ENCODE data around the gene EZR. TPM values are rescaled to one million over a fixed set of nuclear protein-coding genes. Genes with fewer than 3 reads are reported as not detected.
"Not testable (repeated sequence)": the region's sequence is repeated elsewhere in the genome, so short reads cannot be mapped to it uniquely, and the experiment has no call there.

Gene EZR
- total RNA-seq, 1 donor, result 89.4 TPM

DNA sequence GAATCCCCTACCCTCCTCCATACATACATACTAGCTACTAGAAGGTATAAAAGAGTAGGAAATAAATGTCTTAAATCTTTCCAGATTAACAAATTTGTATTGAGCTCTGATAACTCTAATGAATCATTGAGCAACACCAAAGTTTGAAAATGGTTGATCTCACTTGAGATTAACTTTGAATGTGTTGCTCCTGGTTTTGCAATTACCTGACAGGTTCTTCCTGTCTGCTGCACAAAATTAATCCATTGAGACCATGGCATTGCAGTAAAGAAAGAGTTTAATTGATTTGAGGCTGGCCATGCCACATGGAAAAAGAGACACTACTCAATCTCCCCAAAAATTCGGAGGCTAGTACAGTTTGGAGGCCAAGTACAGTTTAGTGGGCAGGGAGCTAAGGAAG lies 21.3 kb upstream of the EZR start:
- Histone ChIP-seq H3K27ac (ENCODE audit: low read depth, low read length) (no peak overlapping the region), H3K4me1 (ENCODE audit: insufficient read depth, low read length) (no peaks in the 10 kb centered on the region), H3K36me3 (ENCODE audit: insufficient read depth, low read length) (no peaks in the 10 kb centered on the region), H3K4me3 (ENCODE audit: insufficient read depth, low read length) (no peak overlapping the region), H3K79me2 (ENCODE audit: insufficient read depth, low read length) (no peaks in the 10 kb centered on the region), H4K20me1 (ENCODE audit: insufficient read depth, low read length) (no peaks in the 10 kb centered on the region), H3K27me3 (ENCODE audit: insufficient read depth, low read length) (no peaks in the 10 kb centered on the region), H3K4me2 (ENCODE audit: insufficient read depth, low read length) (no peak overlapping the region), H2AFZ (ENCODE audit: low read length) (no peak overlapping the region), H3K9me3 (ENCODE audit: low read depth, low read length) (no peaks in the 10 kb centered on the region)
- TF ChIP-seq, protein P1, sequence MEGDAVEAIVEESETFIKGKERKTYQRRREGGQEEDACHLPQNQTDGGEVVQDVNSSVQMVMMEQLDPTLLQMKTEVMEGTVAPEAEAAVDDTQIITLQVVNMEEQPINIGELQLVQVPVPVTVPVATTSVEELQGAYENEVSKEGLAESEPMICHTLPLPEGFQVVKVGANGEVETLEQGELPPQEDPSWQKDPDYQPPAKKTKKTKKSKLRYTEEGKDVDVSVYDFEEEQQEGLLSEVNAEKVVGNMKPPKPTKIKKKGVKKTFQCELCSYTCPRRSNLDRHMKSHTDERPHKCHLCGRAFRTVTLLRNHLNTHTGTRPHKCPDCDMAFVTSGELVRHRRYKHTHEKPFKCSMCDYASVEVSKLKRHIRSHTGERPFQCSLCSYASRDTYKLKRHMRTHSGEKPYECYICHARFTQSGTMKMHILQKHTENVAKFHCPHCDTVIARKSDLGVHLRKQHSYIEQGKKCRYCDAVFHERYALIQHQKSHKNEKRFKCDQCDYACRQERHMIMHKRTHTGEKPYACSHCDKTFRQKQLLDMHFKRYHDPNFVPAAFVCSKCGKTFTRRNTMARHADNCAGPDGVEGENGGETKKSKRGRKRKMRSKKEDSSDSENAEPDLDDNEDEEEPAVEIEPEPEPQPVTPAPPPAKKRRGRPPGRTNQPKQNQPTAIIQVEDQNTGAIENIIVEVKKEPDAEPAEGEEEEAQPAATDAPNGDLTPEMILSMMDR (IDR thresholded peaks at IDR 0.05; ENCODE audit: extremely low read depth, low read depth, low read length), result no peak
- DNase-seq (ENCODE audit: insufficient read length, low spot score, missing footprints), result no peak

DNA sequence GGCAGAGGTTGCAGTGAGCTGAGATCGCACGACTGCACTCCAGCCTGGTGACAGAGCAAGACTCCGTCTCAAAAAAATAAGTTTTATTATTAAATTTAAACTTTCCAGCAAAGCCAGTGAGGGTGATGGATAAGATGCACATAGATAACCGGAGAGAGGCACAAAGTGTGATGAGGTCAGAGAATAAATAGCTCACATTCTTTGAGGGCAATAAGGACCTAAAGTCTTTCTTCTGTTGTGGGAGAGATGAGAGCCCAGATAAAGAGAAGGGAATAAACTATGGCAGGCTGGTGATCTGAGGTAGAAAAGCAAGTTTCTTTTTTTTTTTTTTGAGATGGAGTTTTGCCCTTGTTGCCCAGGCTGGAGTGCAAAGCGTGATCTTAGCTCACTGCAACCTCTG lies 20.6 kb upstream of the EZR start:
- Histone ChIP-seq H3K4me1 (ENCODE audit: insufficient read depth, low read length) (no peaks in the 10 kb centered on the region), H2AFZ (ENCODE audit: low read length) (no peak overlapping the region), H3K9me3 (ENCODE audit: low read depth, low read length) (no peaks in the 10 kb centered on the region), H3K27ac (ENCODE audit: low read depth, low read length) (no peak overlapping the region), H4K20me1 (ENCODE audit: insufficient read depth, low read length) (no peaks in the 10 kb centered on the region), H3K4me3 (ENCODE audit: insufficient read depth, low read length) (no peak overlapping the region), H3K79me2 (ENCODE audit: insufficient read depth, low read length) (no peaks in the 10 kb centered on the region), H3K27me3 (ENCODE audit: insufficient read depth, low read length) (no peaks in the 10 kb centered on the region), H3K36me3 (ENCODE audit: insufficient read depth, low read length) (no peaks in the 10 kb centered on the region), H3K4me2 (ENCODE audit: insufficient read depth, low read length) (no peak overlapping the region)
- DNase-seq (ENCODE audit: insufficient read length, low spot score, missing footprints), result no peak
- TF ChIP-seq, protein P1 (IDR thresholded peaks at IDR 0.05; ENCODE audit: extremely low read depth, low read depth, low read length), result no peak

DNA sequence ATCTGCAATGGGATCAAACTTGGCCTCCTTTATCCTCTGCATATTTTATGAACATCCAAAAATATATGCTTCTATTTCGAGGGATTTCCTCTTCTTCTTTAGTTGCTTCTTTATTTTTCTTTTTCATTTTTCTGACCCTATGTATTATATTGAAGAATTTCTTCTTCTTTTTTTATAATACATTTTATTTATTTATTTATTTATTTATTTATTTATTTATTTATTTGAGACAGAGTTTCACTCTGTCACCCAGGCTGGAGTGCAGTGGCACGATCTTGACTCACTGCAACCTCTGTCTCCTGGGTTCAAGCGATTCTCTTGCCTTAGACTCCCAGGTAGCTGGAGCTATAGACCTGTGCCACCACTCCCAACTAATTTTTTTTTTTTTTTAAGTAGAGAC lies 19.6 kb upstream of the EZR start:
- not testable (repeated sequence) for H3K9me3 ChIP-seq (ENCODE audit: low read depth, low read length); H3K27ac ChIP-seq (ENCODE audit: low read depth, low read length); H3K79me2 ChIP-seq (ENCODE audit: insufficient read depth, low read length); H3K27me3 ChIP-seq (ENCODE audit: insufficient read depth, low read length); DNase-seq (ENCODE audit: insufficient read length, low spot score, missing footprints); H3K4me2 ChIP-seq (ENCODE audit: insufficient read depth, low read length); H3K36me3 ChIP-seq (ENCODE audit: insufficient read depth, low read length); H3K4me1 ChIP-seq (ENCODE audit: insufficient read depth, low read length); H2AFZ ChIP-seq (ENCODE audit: low read length); H4K20me1 ChIP-seq (ENCODE audit: insufficient read depth, low read length); H3K4me3 ChIP-seq (ENCODE audit: insufficient read depth, low read length)

DNA sequence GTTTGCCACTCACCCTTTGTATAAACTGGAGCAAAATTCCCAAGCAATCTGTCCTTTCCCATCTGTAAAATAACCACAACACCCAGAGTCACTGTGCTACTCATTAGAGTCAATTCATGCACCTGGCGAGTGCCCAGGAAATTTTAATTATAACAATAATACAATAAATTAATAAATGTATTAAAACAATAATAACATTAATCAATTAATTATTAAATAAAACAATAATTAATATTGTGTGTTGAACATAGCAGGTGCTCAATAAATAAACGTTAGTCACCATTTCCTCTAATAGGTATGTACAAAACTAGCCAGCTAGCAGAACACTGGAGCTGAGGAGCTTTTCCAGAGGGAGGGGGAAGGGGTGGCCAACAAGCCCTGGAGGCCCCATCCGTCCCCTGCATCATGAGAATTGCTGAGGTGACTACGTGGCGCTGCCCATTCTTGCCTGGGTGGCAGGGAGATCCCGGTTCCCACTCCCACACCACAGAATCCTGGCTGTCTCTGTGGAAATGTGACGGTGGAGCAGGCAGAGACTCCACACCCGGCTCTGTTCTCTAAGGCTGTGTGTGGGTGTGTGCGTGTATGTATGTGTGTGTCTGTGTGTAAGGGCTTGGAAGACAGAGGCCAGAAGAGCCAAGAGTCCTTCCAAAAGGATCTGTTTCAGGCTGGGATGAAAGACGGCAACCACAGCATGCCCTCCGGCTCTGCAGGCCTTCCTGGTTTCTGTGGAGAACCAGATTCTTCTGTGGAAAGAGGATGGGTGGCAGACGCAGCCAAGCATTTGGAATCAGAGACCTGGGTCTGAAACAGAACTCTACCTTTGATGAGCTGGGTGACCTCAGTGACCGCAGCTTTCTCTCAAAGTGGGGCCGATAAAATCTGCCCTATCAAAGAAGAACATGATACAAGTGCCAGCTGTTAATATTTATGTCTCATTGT lies 18.8 kb upstream of the EZR start:
- Histone ChIP-seq H3K4me1 (ENCODE audit: insufficient read depth, low read length) (no peaks in the 10 kb centered on the region), H3K9me3 (ENCODE audit: low read depth, low read length) (no peaks in the 10 kb centered on the region), H3K27me3 (ENCODE audit: insufficient read depth, low read length) (no peaks in the 10 kb centered on the region), H3K27ac (ENCODE audit: low read depth, low read length) (no peak overlapping the region), H3K4me2 (ENCODE audit: insufficient read depth, low read length) (no peak overlapping the region), H4K20me1 (ENCODE audit: insufficient read depth, low read length) (no peaks in the 10 kb centered on the region), H3K4me3 (ENCODE audit: insufficient read depth, low read length) (no peak overlapping the region), H3K36me3 (ENCODE audit: insufficient read depth, low read length) (no peaks in the 10 kb centered on the region), H2AFZ (ENCODE audit: low read length) (peak overlapping the region; percentile 44), H3K79me2 (ENCODE audit: insufficient read depth, low read length) (no peaks in the 10 kb centered on the region)
- peak; percentile 63 for DNase-seq (ENCODE audit: insufficient read length, low spot score, missing footprints)
- TF ChIP-seq, protein P1 (IDR thresholded peaks at IDR 0.05; ENCODE audit: extremely low read depth, low read depth, low read length), result no peak
